Measurements from ENCODE around the gene C1orf216. TPM values are rescaled to one million over a fixed set of nuclear protein-coding genes. Genes with fewer than 3 reads are reported as not detected.
A peak's percentile ranks its signal among the peaks of the same experiment; 100 is the strongest.

The C1orf216 gene
- total and polyA plus RNA-seq, 10 of the 15 experiments (the other 5 are each of a cell fraction or from before 2014, with no cell fraction given) = 2.9 to 17.2 (median 11.3) TPM

GRCh38 chr1:35708952-35709351 is 9.7 kb downstream of the C1orf216 start:
- ChIA-PET POLR2A (no interaction called here), CTCF (no interaction called here), SMC1A (ENCODE audit: uncharacterized antibody, unreplicated experiment) (no interaction called here), RAD21 (ENCODE audit: unreplicated experiment) (no interaction called here)
- BruUV-seq (replicated peaks) = no TSS peak
- FAIRE-seq (no peak), ATAC-seq (no peak), DNase-seq (ENCODE audit: low read depth, low spot score) (no peak)
- Histone ChIP-seq H3K4me3 (no peak overlapping the region), H2AFZ (ENCODE audit: control insufficient read depth, low read depth, low read length) (no peak overlapping the region), H3K27ac (ENCODE audit: control insufficient read depth, insufficient read depth) (no peak overlapping the region), H3K9ac (ENCODE audit: control insufficient read depth, insufficient read depth, low read length) (no peak overlapping the region), H3K4me1 (ENCODE audit: control insufficient read depth, insufficient read depth, low read length) (no peaks in the 10 kb centered on the region), H4K20me1 (ENCODE audit: control insufficient read depth, insufficient read depth) (no peaks in the 10 kb centered on the region), H3K36me3 (ENCODE audit: control insufficient read depth in 2 of 2, insufficient read depth in 2 of 2, low read length in 1 of 2) (no peaks in the 10 kb centered on the region), H3K4me2 (ENCODE audit: control insufficient read depth, insufficient read depth) (no peak overlapping the region), H3K79me2 (ENCODE audit: control insufficient read depth, insufficient read depth, low read length) (no peaks in the 10 kb centered on the region), H3K27me3 (replicated peaks in 1 of 2; ENCODE audit: control insufficient read depth in 2 of 2, insufficient read depth in 2 of 2, low read length in 1 of 2) (peaks cover 3 to 5% of the 10 kb centered on the region in 2 experiments; a peak in 2 of 4 replicates), H3K9me3 (replicated peaks; ENCODE audit: control insufficient read depth, insufficient read depth, low read length) (no peaks in the 10 kb centered on the region)
- 22% methylated on average over 1 of the region's 1 CpG for WGBS (ENCODE audit: insufficient coverage, insufficient replicate concordance, low lambda C conversion rate, missing lambda C conversion rate)
- in situ Hi-C loops (cut with MboI) = no loop called here
- intact Hi-C loops (cut with micrococcal nuclease; ENCODE audit: unreplicated experiment) = no loop called here
- TF ChIP-seq CREB1 (IDR thresholded peaks at IDR 0.05; ENCODE audit: low read depth) (no peak), POLR2AphosphoS2 (IDR thresholded peaks at IDR 0.05; ENCODE audit: low read depth, low read length) (no peak)

DNA sequence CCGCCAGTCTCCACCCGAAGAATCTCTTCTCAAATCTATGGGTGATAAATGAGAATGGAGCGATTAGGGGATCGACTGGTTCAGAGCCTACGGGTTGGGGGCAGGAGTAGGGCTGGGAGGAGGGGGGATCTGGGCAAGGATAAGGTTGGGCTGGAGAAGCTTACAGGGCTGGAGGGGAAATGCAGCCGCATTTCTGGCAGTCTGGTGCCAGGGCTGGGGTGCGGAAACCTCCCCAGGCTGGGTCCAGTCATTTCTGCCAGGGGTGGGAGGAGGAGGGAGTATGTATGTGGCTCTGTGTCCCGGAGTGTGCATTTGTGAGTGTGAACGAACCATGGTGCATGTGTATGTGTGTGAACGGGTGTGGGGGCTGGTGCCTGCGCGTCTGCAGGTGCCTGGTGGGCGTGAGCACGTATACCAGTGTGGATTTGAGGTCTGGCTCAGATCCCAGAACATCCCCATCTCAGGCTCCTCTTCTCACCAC is 10.2 kb downstream of the C1orf216 start:
- H3K9ac ChIP-seq (ENCODE audit: control insufficient read depth, insufficient read depth, low read length) = no peak overlapping the region
- H3K79me2 ChIP-seq (ENCODE audit: control insufficient read depth, insufficient read depth, low read length) = no peaks in the 10 kb centered on the region
- H3K4me2 ChIP-seq (ENCODE audit: control insufficient read depth, insufficient read depth) = no peak overlapping the region
- CTCF ChIA-PET = no interaction called here
- SMC1A ChIA-PET (ENCODE audit: uncharacterized antibody, unreplicated experiment) = no interaction called here
- H3K4me1 ChIP-seq (ENCODE audit: control insufficient read depth, insufficient read depth, low read length) = no peaks in the 10 kb centered on the region
- RAD21 ChIA-PET (ENCODE audit: unreplicated experiment) = no interaction called here
- BruUV-seq (replicated peaks) = no TSS peak
- FAIRE-seq (no peak), DNase-seq (ENCODE audit: low read depth, low spot score) (no peak), ATAC-seq (peak; percentile 28; the same call in 1 of the 3 replicates)
- in situ Hi-C loops (cut with MboI) = no loop called here
- POLR2A ChIA-PET = no interaction called here
- H3K27ac ChIP-seq (ENCODE audit: control insufficient read depth, insufficient read depth) = no peak overlapping the region
- no peaks in the 10 kb centered on the region for H3K9me3 ChIP-seq (replicated peaks; ENCODE audit: control insufficient read depth, insufficient read depth, low read length)
- TF ChIP-seq RUNX3 (IDR thresholded peaks at IDR 0.05; ENCODE audit: low read length) (0 out of 2 replicates have a peak, but pooled peaks have one; percentile 11), STAT1 (conservative IDR thresholded peaks at IDR 0.05) (no peak)
- WGBS (ENCODE audit: insufficient coverage, insufficient replicate concordance, low lambda C conversion rate, missing lambda C conversion rate) = 35% methylated on average over 14 of the region's 14 CpGs
- H3K4me3 ChIP-seq = no peak overlapping the region; the same call in 1 of the 2 replicates
- no peak overlapping the region for H2AFZ ChIP-seq (ENCODE audit: control insufficient read depth, low read depth, low read length)
- peaks cover 3 to 5% of the 10 kb centered on the region in 2 experiments; a peak in 2 of 4 replicates for H3K27me3 ChIP-seq (replicated peaks in 1 of 2; ENCODE audit: control insufficient read depth in 2 of 2, insufficient read depth in 2 of 2, low read length in 1 of 2)
- intact Hi-C loops (cut with micrococcal nuclease; ENCODE audit: unreplicated experiment) = no loop called here
- H4K20me1 ChIP-seq (ENCODE audit: control insufficient read depth, insufficient read depth) = no peaks in the 10 kb centered on the region
- H3K36me3 ChIP-seq (ENCODE audit: control insufficient read depth in 2 of 2, insufficient read depth in 2 of 2, low read length in 1 of 2) = no peaks in the 10 kb centered on the region
